Kidney (tissue), 14 donors: ENCODE measurements around the gene DDAH1. TPM values are rescaled to one million over a fixed set of nuclear protein-coding genes. Genes with fewer than 3 reads are reported as not detected.
A peak's percentile ranks its signal among the peaks of the same experiment; 100 is the strongest.

ENCODE experiments used
- DNase-seq, 5 donors: peaks; one replicate each; pipeline ENCODE4 v3.0.0-alpha.2; 2013 to 2020
- FAIRE-seq: peaks from 2 replicates; lab custom pipeline; 2012; peaks lifted over from hg19 to GRCh38; lab: Jason Lieb, UNC
- H3K27ac ChIP-seq, 2 donors: one replicate each; pipeline ENCODE4 v1.7.0; 2013; ENCODE audit warnings: low read depth in 2 of 2, low read length in 2 of 2, inconsistent platforms in 1 of 2
- H3K27me3 ChIP-seq: one replicate; pipeline ENCODE4 v1.7.1; 2013; ENCODE audit warnings: low read length, inconsistent platforms; ENCODE audit not compliant: control insufficient read depth, insufficient read depth
- H3K36me3 ChIP-seq, 3 donors: one replicate each; pipeline versions ENCODE4 v1.7.0 to v1.7.1; 2013; ENCODE audit warnings: low read length in 3 of 3, control low read depth in 1 of 3, inconsistent platforms in 1 of 3; ENCODE audit not compliant: insufficient read depth in 3 of 3, control insufficient read depth in 2 of 3
- H3K4me1 ChIP-seq, 3 donors: one replicate each; pipeline versions ENCODE4 v1.7.0 to v1.7.1; 2013; ENCODE audit warnings: low read length in 3 of 3, inconsistent platforms in 1 of 3, low read depth in 1 of 3; ENCODE audit not compliant: control insufficient read depth in 2 of 3, insufficient read depth in 2 of 3
- H3K4me3 ChIP-seq, 3 donors: one replicate each; pipeline versions ENCODE4 v1.7.0 to v1.8.1; 2013; ENCODE audit warnings: low read length in 3 of 3, control low read depth in 1 of 3, inconsistent platforms in 1 of 3
- H3K9ac ChIP-seq, 3 donors: one replicate each; pipeline versions ENCODE4 v1.7.0 to v1.7.1; 2013; ENCODE audit warnings: low read length in 3 of 3, control low read depth in 1 of 3, inconsistent platforms in 1 of 3
- H3K9me3 ChIP-seq, 3 donors: one replicate each; pipeline versions ENCODE4 v1.7.0 to v1.7.1; 2013; ENCODE audit warnings: low read length in 3 of 3, control low read depth in 1 of 3, inconsistent platforms in 1 of 3; ENCODE audit not compliant: control insufficient read depth in 2 of 3, insufficient read depth in 1 of 3
- intact Hi-C: fragments of 100-400 bp; cut with DNase I; formaldehyde crosslinking; loops from one replicate; pipeline ENCODE4 v1.11.1; 2022
- polyA plus RNA-seq: library from polyadenylated mRNA; stranded (reverse); fragments of 350-450 nt; fragmentation: Illumina TruSeq; extraction: RNeasy Lipid Tissue Mini Kit (QIAGEN cat#74804); gene quantifications from one replicate; pipeline ENCODE4 v1.2.3, GENCODE V29; 2014; ENCODE audit warnings: low read depth, low replicate concordance; ENCODE audit not compliant: insufficient read depth
- total RNA-seq: library from RNA; stranded (reverse); fragmentation: NEBNext Ultra II Directional; extraction: Animal tissue kit (Norgen Biotek cat#: 25700); gene quantifications from one replicate; pipeline ENCODE4 v1.2.1, GENCODE V29; 2021
- TF ChIP-seq, protein P1 (sequence below): IDR thresholded peaks from 3 replicates; pipeline ENCODE4 v1.5.1; 2012; ENCODE audit warnings: mild to moderate bottlenecking, moderate library complexity, borderline replicate concordance; ENCODE audit not compliant: insufficient read depth; ENCODE audit errors: extremely low read depth
- donor health status: control.
- donor health status: control.
- donor health status: control.
- donor health status: control.
- donor health status: control.
- donor health status: DM: yes; HTN: yes; CAD: no.
- donor health status: Normal renal cell carcinoma (clear cell type).

Gene DDAH1
- total and polyA plus RNA-seq, 2 donors from 2014 or later = 73.1 to 98.9 TPM

DNA sequence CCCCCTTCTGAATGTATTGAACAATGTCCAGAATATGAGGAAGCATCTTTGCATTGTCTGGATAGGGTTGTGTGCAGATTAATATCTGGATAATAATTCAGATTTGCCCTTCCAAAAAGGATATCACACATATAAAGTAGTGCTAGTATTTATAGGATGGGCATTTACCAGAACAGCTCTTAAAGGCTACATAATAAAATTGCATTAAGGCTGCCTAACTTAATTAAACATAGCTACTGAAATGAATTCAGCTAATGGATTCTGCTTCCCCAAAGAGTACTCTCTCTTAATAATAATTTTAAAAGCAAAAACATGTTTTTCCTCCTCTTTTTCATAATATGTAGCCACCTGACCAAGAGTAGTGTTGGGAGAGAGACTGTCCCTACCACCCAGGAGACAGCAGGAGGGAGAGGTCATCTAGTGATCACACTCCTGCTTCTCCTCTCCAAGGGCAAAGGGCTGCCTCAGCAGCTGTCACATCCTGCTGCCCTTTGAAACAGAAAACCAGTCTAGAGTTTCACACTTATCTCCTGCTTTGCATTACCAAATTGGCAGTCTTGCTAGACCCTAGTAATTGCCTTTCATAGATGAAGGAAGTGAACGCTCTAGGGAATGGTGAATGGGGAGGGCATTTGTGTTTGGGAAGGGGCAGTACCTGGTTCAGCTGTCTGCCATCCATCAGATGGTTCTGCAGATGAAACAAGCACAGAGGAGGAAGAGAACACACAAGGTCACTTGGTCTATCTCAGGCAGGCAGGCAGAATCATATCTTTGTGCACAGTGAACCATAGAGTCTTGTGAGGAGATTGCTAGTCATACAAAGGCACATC lies 29.3 kb upstream of the DDAH1 start:
- Histone ChIP-seq H3K36me3 (no peaks in the 10 kb centered on the region), H3K9ac (no peak overlapping the region)

DNA sequence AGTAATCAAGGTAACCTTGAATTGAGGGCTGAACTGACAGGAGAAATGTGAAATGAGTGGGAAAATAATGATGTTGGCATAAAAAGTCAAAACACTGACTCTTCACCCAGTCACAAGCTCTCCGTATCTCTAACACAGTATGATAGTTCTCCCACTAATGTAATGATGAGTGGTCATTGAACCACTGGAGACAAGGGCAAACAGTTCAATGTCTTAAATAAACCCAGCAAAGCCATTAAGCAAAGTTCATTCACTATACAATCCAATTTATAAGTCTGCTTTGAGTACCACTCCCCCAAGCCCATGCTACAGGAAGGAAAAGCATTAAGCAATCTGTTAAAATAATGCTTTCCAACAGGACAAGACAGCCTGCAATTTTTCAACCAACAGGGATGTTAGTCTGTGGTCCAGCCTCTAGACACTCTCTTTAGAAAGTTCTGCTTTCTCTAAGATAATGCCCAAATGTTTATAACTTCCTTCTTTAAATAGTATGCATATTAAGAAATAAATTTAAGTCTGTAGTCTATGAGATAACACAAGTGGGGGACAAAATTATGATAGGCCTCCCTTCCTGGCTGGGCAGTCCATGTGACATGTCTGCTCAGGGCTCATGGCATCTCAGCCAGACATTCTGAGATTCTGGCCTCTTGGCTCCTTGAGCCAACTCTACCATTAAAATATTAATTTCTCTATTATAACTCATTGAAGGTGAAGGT lies 25.5 kb upstream of the DDAH1 start:
- no peak for DNase-seq
- H3K9me3 ChIP-seq = no peaks in the 10 kb centered on the region
- no peak overlapping the region for H3K27ac ChIP-seq
- no peak overlapping the region for H3K4me3 ChIP-seq
- no peaks in the 10 kb centered on the region for H3K36me3 ChIP-seq
- intact Hi-C loops = no loop called here
- H3K27me3 ChIP-seq = no peaks in the 10 kb centered on the region
- TF ChIP-seq, protein P1, sequence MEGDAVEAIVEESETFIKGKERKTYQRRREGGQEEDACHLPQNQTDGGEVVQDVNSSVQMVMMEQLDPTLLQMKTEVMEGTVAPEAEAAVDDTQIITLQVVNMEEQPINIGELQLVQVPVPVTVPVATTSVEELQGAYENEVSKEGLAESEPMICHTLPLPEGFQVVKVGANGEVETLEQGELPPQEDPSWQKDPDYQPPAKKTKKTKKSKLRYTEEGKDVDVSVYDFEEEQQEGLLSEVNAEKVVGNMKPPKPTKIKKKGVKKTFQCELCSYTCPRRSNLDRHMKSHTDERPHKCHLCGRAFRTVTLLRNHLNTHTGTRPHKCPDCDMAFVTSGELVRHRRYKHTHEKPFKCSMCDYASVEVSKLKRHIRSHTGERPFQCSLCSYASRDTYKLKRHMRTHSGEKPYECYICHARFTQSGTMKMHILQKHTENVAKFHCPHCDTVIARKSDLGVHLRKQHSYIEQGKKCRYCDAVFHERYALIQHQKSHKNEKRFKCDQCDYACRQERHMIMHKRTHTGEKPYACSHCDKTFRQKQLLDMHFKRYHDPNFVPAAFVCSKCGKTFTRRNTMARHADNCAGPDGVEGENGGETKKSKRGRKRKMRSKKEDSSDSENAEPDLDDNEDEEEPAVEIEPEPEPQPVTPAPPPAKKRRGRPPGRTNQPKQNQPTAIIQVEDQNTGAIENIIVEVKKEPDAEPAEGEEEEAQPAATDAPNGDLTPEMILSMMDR = no peak
- peaks cover 0 to 4% (median 0%) of the 10 kb centered on the region in 3 donors for H3K4me1 ChIP-seq
- H3K9ac ChIP-seq = no peak overlapping the region
- FAIRE-seq = no peak

More for the DNA sequence above, 29.3 kb upstream of the DDAH1 start:
- Histone ChIP-seq H3K9me3 (no peaks in the 10 kb centered on the region), H3K27me3 (no peaks in the 10 kb centered on the region), H3K27ac (no peak overlapping the region), H3K4me1 (peaks cover 0 to 5% (median 0%) of the 10 kb centered on the region in 3 donors), H3K4me3 (no peak overlapping the region)
- FAIRE-seq (no peak), DNase-seq (peak in 1 of 5 donors; percentile 12)
- intact Hi-C loops = no loop called here
- TF ChIP-seq, protein P1 = no peak

DNA sequence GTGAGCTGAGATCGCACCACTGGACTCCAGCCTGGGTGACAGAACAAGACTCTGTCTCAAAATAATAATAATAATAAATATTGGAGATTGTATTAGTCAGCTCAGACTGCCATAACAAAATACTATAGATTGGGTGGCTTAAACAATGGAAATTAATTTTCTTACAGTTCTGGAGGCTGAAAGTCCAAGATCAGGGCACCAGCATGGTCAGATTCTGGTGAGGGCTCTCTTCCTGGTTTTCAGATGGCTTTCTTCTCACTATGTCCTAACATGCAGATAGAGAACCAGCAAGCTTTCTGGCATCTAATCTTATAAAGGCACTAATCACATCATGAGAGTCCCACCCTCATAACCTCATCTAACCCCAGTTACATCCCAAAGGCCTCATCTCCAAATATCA lies 23.2 kb upstream of the DDAH1 start:
- no peak for DNase-seq
- intact Hi-C loops = no loop called here
- Histone ChIP-seq H3K9me3 (no peaks in the 10 kb centered on the region), H3K36me3 (no peaks in the 10 kb centered on the region), H3K27me3 (no peaks in the 10 kb centered on the region), H3K4me1 (peaks cover 0 to 3% (median 0%) of the 10 kb centered on the region in 3 donors), H3K27ac (no peak overlapping the region), H3K4me3 (no peak overlapping the region), H3K9ac (no peak overlapping the region)
- TF ChIP-seq, protein P1 = no peak
- FAIRE-seq = no peak
